Tibial nerve (tissue), 4 donors: ENCODE measurements around the gene AMELX. TPM values are rescaled to one million over a fixed set of nuclear protein-coding genes. Genes with fewer than 3 reads are reported as not detected.

Experiments used
- small RNA-seq: library from RNA; depleted of rRNA; stranded (forward); fragments of <200 nt; gene quantifications from one replicate; pipeline ENCODE3, GENCODE V24; 2016
- total RNA-seq, 4 donors: library from RNA; depleted of rRNA; stranded (reverse); fragments of >200 nt; gene quantifications; one replicate each; pipeline ENCODE4 v1.1.0, GENCODE V29; 2016

AMELX gene
- total RNA-seq, 4 donors from 2014 or later = not detected

Small RNA genes lying within 50 kb of the gene (small RNA-seq; reads per million reads assigned to genes)
- not detected for gene MIR548AX

Other genes starting within 250 kb of the AMELX start
- gene HCCS, start 182.1 kb upstream of the AMELX start, total RNA-seq = 1 to 10 TPM; 7.2 to 8.6 (median 8.2) TPM